RWPE2 (cell line): ENCODE data around the gene B4GALNT4.

Experiments used
- ATAC-seq: fragments of 200-7000 bp; cut with Tn5 transposase; 3 replicates; pipeline ENCODE4 v1.9.1; 2021; ENCODE audit warnings: low read depth
- DNase-seq: peaks from one replicate; pipeline ENCODE4 v3.0.0-alpha.2; 2020; ENCODE audit warnings: low spot score
- H3K27ac ChIP-seq: fragments of 450-650 bp; 2 replicates; pipeline ENCODE4 v1.5.1; 2017; ENCODE audit warnings: mild to moderate bottlenecking; ENCODE audit not compliant: poor library complexity, severe bottlenecking
- H3K27me3 ChIP-seq: fragments of 250-450 bp; sonication (Bioruptor Pico); 2 replicates; pipeline ENCODE4 v1.5.1; 2021; ENCODE audit warnings: mild to moderate bottlenecking, moderate library complexity; ENCODE audit not compliant: insufficient read depth, poor library complexity, severe bottlenecking
- H3K36me3 ChIP-seq: fragments of 250-450 bp; sonication (Bioruptor Pico); 2 replicates; pipeline ENCODE4 v1.5.1; 2020; ENCODE audit warnings: low read depth, mild to moderate bottlenecking, moderate library complexity
- H3K4me1 ChIP-seq: fragments of 250-450 bp; sonication (Bioruptor Pico); 2 replicates; pipeline ENCODE4 v1.5.1; 2021; ENCODE audit warnings: mild to moderate bottlenecking, moderate library complexity; ENCODE audit not compliant: insufficient read depth, poor library complexity, severe bottlenecking
- H3K4me3 ChIP-seq: fragments of 250-450 bp; sonication (Bioruptor Pico); 2 replicates; pipeline ENCODE4 v1.5.1; 2021; ENCODE audit warnings: mild to moderate bottlenecking, moderate library complexity; ENCODE audit not compliant: severe bottlenecking
- H3K9me3 ChIP-seq: fragments of 250-450 bp; sonication (Bioruptor Pico); 2 replicates; pipeline ENCODE4 v1.5.1; 2021; ENCODE audit warnings: mild to moderate bottlenecking, moderate library complexity; ENCODE audit not compliant: severe bottlenecking
- CTCF ChIP-seq: fragments of 450-650 bp; IDR thresholded peaks from one replicate; pipeline ENCODE4 v1.5.1; 2017; ENCODE audit warnings: mild to moderate bottlenecking, moderate library complexity; ENCODE audit not compliant: poor library complexity, severe bottlenecking

B4GALNT4 gene

GRCh38 chr11:426851-427250, 57.6 kb downstream of the B4GALNT4 start:
- Histone ChIP-seq H3K27me3 (no peaks in the 10 kb centered on the region), H3K4me3 (no peak overlapping the region), H3K9me3 (no peaks in the 10 kb centered on the region), H3K27ac (no peak overlapping the region), H3K36me3 (peaks cover 8% of the 10 kb centered on the region; the same call in 1 of the 2 replicates), H3K4me1 (no peaks in the 10 kb centered on the region)
- ATAC-seq (no peak), DNase-seq (peak; percentile 34)
- TF ChIP-seq CTCF = no peak

DNA sequence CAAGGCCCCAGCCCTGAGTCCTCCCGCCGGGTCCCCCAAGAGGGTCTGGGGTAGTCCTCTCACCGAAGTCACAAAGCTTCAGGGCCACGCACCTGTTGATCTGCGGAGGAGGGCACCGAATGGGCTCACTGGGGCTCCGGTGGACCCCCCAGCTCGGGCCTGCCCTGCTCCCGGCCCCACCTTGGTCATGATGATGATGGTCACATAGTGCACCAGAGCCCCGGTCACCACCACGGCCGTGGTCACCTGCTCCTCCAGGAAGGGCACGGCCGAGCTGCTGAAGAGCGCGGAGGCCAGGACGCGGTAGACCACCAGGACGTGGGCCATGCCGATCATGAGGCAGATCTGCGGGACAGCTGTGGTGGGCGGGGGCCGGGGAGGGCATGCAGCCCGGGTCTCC, 59.0 kb downstream of the B4GALNT4 start:
- Histone ChIP-seq H3K9me3 (no peaks in the 10 kb centered on the region), H3K4me3 (no peak overlapping the region), H3K36me3 (peaks cover 8% of the 10 kb centered on the region; the same call in 1 of the 2 replicates), H3K27ac (no peak overlapping the region), H3K27me3 (no peaks in the 10 kb centered on the region), H3K4me1 (no peaks in the 10 kb centered on the region)
- DNase-seq (no peak), ATAC-seq (no peak)
- TF ChIP-seq CTCF = no peak

- H3K27me3 ChIP-seq = no peaks in the 10 kb centered on the region
- no peak for TF ChIP-seq CTCF
- H3K9me3 ChIP-seq = no peaks in the 10 kb centered on the region
- H3K4me3 ChIP-seq = no peak overlapping the region
- no peaks in the 10 kb centered on the region for H3K4me1 ChIP-seq
- DNase-seq = no peak
- ATAC-seq = no peak
- H3K36me3 ChIP-seq = peaks cover 2% of the 10 kb centered on the region; the same call in 1 of the 2 replicates
- no peak overlapping the region for H3K27ac ChIP-seq
These were observed 60.1 kb downstream of the B4GALNT4 start for GRCh38 chr11:429391-429790.

DNA sequence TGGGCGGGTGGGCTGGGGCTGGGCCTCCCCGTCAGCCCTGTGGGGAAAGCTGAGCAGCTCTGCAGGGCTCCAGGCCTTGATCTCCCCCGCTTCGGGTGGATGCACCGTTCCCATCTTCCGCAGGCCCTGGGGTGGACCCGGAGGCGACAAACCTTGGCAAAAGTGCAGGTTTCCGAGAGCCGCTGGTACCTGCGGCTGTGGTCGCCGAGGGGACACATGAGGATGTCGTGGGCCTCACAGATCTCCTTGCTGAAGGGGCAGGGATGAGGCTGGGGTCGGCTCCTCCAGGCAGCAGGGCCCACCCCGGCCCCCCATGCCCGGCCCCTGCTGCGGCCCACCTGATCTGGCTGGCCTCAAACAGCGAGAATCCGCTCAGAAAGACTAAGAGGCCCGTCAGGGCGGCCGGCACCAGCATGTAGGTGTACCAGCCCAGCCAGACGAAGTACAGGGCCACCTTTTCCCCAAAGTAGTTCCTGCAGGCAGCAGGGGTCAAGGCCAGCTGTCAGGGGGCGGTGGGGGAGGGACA, 60.7 kb downstream of the B4GALNT4 start:
- no peak for DNase-seq
- H3K36me3 ChIP-seq = no peaks in the 10 kb centered on the region
- TF ChIP-seq CTCF = no peak
- peak; percentile 35 for ATAC-seq
- H3K9me3 ChIP-seq = no peaks in the 10 kb centered on the region
- no peak overlapping the region for H3K4me3 ChIP-seq
- no peaks in the 10 kb centered on the region for H3K4me1 ChIP-seq
- no peaks in the 10 kb centered on the region for H3K27me3 ChIP-seq
- no peak overlapping the region for H3K27ac ChIP-seq
